Pancreas (tissue), 10 donors: ENCODE results near the gene TMEM250. TPM values are rescaled to one million over a fixed set of nuclear protein-coding genes. Genes with fewer than 3 reads are reported as not detected.
"Not testable (repeated sequence)": the region's sequence is repeated elsewhere in the genome, so short reads cannot be mapped to it uniquely, and the experiment has no call there.

ENCODE experiments used
- ATAC-seq, 4 donors: fragments of 200-7000 bp; cut with Tn5 transposase; one replicate each; pipeline versions ENCODE4 v1.8.0 to v1.9.1; 2020; ENCODE audit warnings: mild to moderate bottlenecking in 4 of 4, moderate library complexity in 4 of 4
- DNase-seq, 6 donors: peaks; one replicate each; pipeline ENCODE4 v3.0.0-alpha.2; 2020
- FAIRE-seq: peaks from 2 replicates; lab custom pipeline; 2012; peaks lifted over from hg19 to GRCh38; lab: Jason Lieb, UNC
- H3K27ac ChIP-seq, 4 donors: fragments of 200-600 bp; sonication (generic); 1 replicate in 3 of 4; 2 replicates in 1 of 4; pipeline versions ENCODE4 v1.5.0 to v1.8.0; 2020
- H3K27me3 ChIP-seq, 4 donors: fragments of 200-600 bp; one replicate each; pipeline ENCODE4 v1.8.0; 2021
- H3K36me3 ChIP-seq, 3 donors: fragments of 200-600 bp; sonication (generic) in 1 of 3; one replicate each; pipeline versions ENCODE4 v1.5.0 to v1.8.0; 2020 to 2021
- H3K4me1 ChIP-seq, 3 donors: fragments of 200-600 bp; one replicate each; pipeline ENCODE4 v1.8.0; 2021
- H3K4me3 ChIP-seq, 4 donors: fragments of 200-600 bp; sonication (generic) in 2 of 4; one replicate each; pipeline versions ENCODE4 v1.5.0 to v1.8.0; 2020 to 2021
- H3K9me3 ChIP-seq, 4 donors: fragments of 200-600 bp; one replicate each; pipeline ENCODE4 v1.8.0; 2021
- CTCF ChIP-seq, 4 donors: fragments of 200-600 bp; sonication (generic) in 3 of 4; IDR thresholded peaks; one replicate each; pipeline versions ENCODE4 v1.5.0 to v1.8.0; 2021; ENCODE audit warnings: antibody characterized with exemption in 4 of 4
- WGBS, 2 donors: extraction: QIAGEN DNeasy Blood & Tissue Kit; methylation state at CpG; one replicate each; pipeline ENCODE4 v1.1.7; 2013; 5-methylcytosine and 5-hydroxymethylcytosine counted together
- intact Hi-C, 3 donors: fragments of 100-400 bp; cut with DNase I; formaldehyde crosslinking; loops; one replicate each; pipeline versions ENCODE4 v1.11.1 to v1.14.2; 2022
- polyA plus RNA-seq, 2 donors: library from polyadenylated mRNA; stranded (reverse); fragments of 200-250 nt; gene quantifications; one replicate each; pipeline ENCODE4 v1.2.3, GENCODE V29; 2013
- total RNA-seq, 6 donors: library from RNA; stranded (reverse); fragmentation: NEBNext Ultra II Directional in 4 of 6; extraction: Animal tissue kit (Norgen Biotek cat#: 25700) in 4 of 6; gene quantifications; one replicate each; pipeline versions ENCODE4 v1.2.1 to v1.2.4, GENCODE V29; 2021 to 2023
- donor health status: healthy with polysubstance abuse.
- donor health status: DM: no; HTN: no; CAD: no; lungs with moderate emphysema.
- donor health status: DM: no; HTN: no; CAD: no.
- donor health status: control.
- donor health status: control.
- donor health status: Bipolar disorder and iron deficiency.
- donor health status: DM: yes; HTN: yes; CAD: no.
- donor health status: DM: no; HTN: no; CAD: no.
- donor health status: DM: no; HTN: no; CAD: no.
- donor health status: DM: yes; HTN: yes; CAD: no.

TMEM250 gene
- total and polyA plus RNA-seq, 8 donors, result 8.0 to 17.8 (median 11.8) TPM

- FAIRE-seq, result no peak
- no peak for TF ChIP-seq CTCF (IDR thresholded peaks at IDR 0.05)
- no peaks in the 10 kb centered on the region for H3K9me3 ChIP-seq
- DNase-seq, result no peak
- no peaks in the 10 kb centered on the region for H3K36me3 ChIP-seq
- ATAC-seq, result peak in 1 of 4 donors; percentile 28
- intact Hi-C loops, result no loop called here
- 31 to 34% methylated on average over 28 to 34 of the region's 34 CpGs for WGBS, 2 donors
- no peaks in the 10 kb centered on the region for H3K4me1 ChIP-seq
- no peak overlapping the region for H3K4me3 ChIP-seq
- H3K27me3 ChIP-seq, result no peaks in the 10 kb centered on the region
- H3K27ac ChIP-seq, result no peak overlapping the region
Observed at GRCh38 chr9:136103651-136104487, 14.8 kb downstream of the TMEM250 start.

GRCh38 chr9:136101615-136102074, 17.0 kb downstream of the TMEM250 start:
- ATAC-seq, H3K27ac ChIP-seq, H3K9me3 ChIP-seq, H3K4me1 ChIP-seq, DNase-seq, FAIRE-seq, intact Hi-C loops, H3K27me3 ChIP-seq, H3K4me3 ChIP-seq, H3K36me3 ChIP-seq: not testable (repeated sequence)
- WGBS, 2 donors, result 85 to 86% methylated on average over 13 of the region's 27 CpGs

GRCh38 chr9:136100700-136101614, 17.7 kb downstream of the TMEM250 start:
- ATAC-seq (no peak), DNase-seq (no peak), FAIRE-seq (no peak)
- H3K4me1 ChIP-seq, result no peaks in the 10 kb centered on the region
- no peak overlapping the region for H3K4me3 ChIP-seq
- no peak overlapping the region for H3K27ac ChIP-seq
- H3K9me3 ChIP-seq, result no peaks in the 10 kb centered on the region
- intact Hi-C loops, result no loop called here
- H3K27me3 ChIP-seq, result no peaks in the 10 kb centered on the region
- no peak for TF ChIP-seq CTCF (IDR thresholded peaks at IDR 0.05)
- WGBS, 2 donors, result 57 to 61% methylated on average over 26 of the region's 30 CpGs
- H3K36me3 ChIP-seq, result no peaks in the 10 kb centered on the region

GRCh38 chr9:136099542-136099941, 19.1 kb downstream of the TMEM250 start:
- no peaks in the 10 kb centered on the region for H3K4me1 ChIP-seq
- TF ChIP-seq CTCF (IDR thresholded peaks at IDR 0.05), result no peak
- no peaks in the 10 kb centered on the region for H3K27me3 ChIP-seq
- H3K4me3 ChIP-seq, result no peak overlapping the region
- ATAC-seq (no peak), DNase-seq (no peak), FAIRE-seq (no peak)
- H3K9me3 ChIP-seq, result no peaks in the 10 kb centered on the region
- H3K27ac ChIP-seq, result no peak overlapping the region
- no peaks in the 10 kb centered on the region for H3K36me3 ChIP-seq
- WGBS, 2 donors, result 60 to 69% methylated on average over 13 to 22 of the region's 25 CpGs
- intact Hi-C loops, result no loop called here

GRCh38 chr9:136098844-136099243, 19.8 kb downstream of the TMEM250 start:
- no peak for TF ChIP-seq CTCF (IDR thresholded peaks at IDR 0.05)
- Histone ChIP-seq H3K27ac (no peak overlapping the region), H3K9me3 (no peaks in the 10 kb centered on the region), H3K27me3 (no peaks in the 10 kb centered on the region), H3K36me3 (no peaks in the 10 kb centered on the region), H3K4me3 (no peak overlapping the region), H3K4me1 (no peaks in the 10 kb centered on the region)
- intact Hi-C loops, result no loop called here
- 51 to 53% methylated on average over 14 of the region's 14 CpGs for WGBS, 2 donors
- DNase-seq (no peak), ATAC-seq (no peak), FAIRE-seq (no peak)
